Activated CD8-positive, alpha-beta memory T cell treated with anti-CD3 and anti-CD28 coated beads, Interleukin-2, amount 50 U/mL, for 24 hours (primary cell): Measurements from ENCODE around the gene DYNLL1.
A peak's percentile ranks its signal among the peaks of the same experiment; 100 is the strongest.
"Not testable (repeated sequence)": the region's sequence is repeated elsewhere in the genome, so short reads cannot be mapped to it uniquely, and the experiment has no call there.

ENCODE experiments used
- DNase-seq: peaks from one replicate; pipeline ENCODE4 v3.0.0-alpha.2; 2020; ENCODE audit errors: extremely low read depth

DYNLL1 gene

DNA sequence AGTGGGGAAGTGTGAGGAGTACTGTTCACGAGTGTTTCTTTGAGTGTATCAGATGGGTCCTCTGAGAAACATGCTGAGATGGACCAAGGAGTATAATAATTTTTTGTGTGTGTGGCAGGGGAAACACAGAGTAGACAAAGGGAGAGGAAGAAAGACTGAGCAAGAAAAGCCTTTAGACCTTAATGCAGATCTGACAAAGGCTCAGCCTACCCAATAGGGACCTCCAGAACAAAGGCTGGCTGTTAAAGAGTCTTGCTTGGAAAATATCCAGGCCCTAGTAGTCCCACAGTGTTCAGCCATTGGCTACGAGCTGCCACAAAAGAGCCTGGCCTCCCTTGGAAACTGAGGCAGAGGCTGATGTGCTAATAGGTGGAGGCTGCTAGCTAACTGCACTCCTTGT is 19.6 kb downstream of the DYNLL1 start:
- DNase-seq: no peak

DNA sequence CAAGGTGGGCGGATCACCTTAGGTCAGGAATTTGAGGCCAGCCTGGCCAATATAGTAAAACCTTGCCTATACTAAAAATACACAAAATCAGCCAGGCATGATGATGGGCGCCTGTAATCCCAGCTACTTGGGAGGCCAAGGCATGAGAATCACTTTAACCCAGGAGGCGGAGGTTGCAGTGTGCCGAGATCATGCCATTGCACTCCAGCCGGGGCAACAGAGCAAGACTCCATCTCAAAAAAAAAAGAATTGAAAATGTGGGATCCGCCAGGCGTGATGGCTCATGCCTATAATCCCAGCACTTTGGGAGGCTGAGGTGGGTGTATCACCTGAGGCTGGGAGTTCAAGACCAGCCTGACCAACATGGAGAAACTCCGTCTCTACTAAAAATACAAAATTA is 23.4 kb downstream of the DYNLL1 start:
- DNase-seq: not testable (repeated sequence)

DNA sequence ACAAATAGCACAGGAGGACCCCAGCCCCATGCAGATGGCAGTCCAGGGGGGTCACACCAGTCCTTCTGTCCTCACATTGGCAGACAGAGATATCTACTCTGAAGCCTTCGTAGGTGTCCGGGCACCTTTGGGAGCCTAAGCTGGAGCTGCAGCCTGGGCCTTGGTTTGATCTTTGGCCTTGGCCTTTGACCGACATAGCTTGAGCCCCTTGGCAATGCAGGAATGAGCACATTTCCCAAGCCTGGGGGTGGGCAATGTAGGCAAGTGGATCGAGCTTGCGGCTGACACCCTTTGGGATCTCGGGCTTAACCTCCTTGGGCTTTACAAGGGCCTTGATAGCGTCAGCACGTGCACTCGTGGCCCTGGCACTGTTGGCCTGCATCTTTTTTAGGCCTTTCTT is 26.7 kb downstream of the DYNLL1 start:
- no peak for DNase-seq

DNA sequence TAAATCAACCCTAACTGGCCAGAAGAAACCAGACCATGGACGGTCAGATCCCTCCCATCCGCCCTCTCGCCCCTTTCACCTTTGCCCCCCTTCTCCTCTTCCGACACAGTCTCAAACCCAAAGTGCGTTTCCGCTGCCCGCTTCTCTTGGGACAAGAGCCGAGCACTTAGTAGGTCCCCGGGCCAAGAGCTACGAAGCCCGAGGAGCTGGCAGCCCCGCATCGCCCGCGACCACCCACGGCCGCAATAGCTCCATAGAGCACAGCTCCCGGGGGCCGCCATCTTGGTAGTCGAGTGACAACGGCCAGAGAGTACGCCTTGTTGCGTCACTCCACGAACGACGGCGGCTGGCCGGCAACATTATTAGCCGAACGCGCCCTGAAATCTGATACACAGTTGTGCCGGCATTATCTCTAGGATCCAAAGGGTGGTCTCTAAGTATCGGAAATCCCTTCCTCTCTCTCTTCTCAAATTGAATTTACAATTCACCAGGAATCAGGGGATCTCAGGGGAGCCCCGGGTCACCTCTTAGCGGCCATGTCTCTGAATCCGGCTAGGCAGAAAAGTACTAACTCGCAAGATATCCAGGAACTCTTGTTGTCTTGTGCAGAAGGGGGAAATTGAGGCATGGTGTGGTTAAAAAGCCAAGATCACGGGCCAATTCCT is 33.1 kb downstream of the DYNLL1 start, which contains the start of gene COQ5:
Gene COQ5 (minus strand): TSS at position 298 of the 665 bp plus-strand sequence. CDS start 17 bp downstream, at position 281.
- DNase-seq: peak; percentile 69

DNA sequence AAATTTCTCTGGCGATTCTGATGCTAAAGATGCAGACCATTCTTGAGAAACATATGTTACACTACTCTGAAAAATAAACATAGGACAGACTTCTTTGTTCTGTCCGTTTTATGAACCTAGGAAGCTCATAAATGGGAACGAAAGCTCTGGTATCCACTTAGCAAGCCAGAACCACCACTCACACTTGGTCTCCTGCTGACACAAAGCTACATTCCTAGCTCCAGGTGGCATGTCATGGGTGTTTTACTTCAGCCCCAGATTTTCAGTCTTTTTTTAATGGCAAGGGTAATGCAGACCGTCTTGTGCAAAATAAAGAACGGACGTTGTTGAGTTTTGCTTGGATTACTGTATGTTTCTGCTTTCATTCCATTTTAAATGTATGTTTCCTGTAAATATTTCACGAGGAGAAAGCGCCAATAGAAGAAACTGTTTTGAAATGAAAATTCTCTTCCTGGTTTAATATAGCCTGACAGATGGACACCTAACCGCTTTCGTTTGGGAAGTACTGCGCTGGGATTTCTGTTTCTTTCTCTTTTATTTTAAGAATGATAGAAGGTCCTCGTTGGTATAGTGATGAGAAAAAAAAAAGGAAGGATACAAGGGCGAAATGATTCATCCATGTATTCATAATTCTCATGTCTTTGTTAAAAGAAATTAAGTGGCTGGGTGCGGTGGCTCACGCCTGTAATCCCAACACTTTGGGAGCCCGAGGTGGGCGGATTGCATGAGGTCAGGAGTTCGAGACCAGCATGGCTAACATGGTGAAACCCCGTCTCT is 33.9 kb downstream of the DYNLL1 start:
- no peak for DNase-seq

DNA sequence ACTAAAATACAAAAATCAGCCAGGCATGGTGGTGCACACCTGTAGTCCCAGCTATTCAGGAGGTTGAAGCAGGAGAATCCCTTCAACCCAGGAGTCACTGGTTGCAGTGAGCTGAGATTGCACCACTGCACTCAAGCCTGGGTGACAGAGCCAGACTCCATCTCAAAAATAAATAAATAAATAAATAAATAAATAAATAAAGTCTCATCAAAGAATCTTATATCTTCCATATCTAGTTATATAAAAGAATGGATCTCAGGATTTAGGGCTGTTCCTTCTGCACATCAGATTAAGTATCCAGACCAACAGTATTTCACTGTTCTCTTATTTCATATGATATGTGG is 34.5 kb downstream of the DYNLL1 start:
- not testable (repeated sequence) for DNase-seq

DNA sequence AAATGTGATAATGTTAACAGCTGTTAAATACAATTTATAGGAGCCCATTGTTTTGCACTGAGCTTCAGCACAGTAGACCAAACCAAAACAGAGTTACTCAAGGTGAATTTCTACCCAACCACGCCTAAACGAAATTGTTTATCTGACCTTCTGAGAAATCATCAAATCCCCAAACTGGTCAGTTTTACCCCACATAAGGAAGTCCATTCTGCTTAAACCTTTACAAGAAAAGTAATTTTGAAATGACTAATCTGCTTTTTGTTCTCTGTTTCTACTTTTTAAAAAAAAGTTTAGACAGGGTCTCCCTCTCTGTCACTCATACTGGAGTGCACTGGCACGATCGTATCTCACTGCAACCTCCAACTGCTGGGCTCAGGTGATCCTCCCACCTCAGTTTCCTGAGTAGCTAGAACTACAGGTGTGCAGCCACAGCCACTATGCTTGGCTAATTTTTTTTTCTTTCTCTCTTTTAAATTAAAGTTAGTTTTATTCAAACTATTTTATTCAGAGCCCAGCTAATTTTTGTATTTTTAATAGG is 36.9 kb downstream of the DYNLL1 start:
- DNase-seq: no peak

DNA sequence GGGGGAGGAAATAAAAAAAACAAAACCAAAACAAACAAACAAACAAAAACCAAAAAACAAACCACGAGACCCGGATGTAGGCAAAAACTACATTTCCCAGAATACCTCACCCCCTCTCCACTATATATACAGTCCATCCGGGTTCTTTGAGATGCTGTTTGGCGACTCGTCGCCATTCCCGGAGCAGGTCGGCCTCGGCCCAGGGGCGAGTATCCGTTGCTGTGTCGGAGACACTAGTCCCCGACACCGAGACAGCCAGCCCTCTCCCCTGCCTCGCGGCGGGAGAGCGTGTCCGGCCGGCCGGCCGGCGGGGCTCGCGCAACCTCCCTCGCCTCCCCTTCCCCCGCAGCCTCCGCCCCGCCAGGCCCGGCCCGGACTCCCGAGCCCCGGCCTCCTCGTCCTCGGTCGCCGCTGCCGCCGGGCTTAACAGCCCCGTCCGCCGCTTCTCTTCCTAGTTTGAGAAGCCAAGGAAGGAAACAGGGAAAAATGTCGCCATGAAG is 38.3 kb downstream of the DYNLL1 start, which contains the start of gene RNF10:
Gene RNF10 (plus strand): TSS at position 154 of the 500 bp plus-strand sequence. CDS start 456 bp downstream, outside the sequence.
- no peak for DNase-seq

DNA sequence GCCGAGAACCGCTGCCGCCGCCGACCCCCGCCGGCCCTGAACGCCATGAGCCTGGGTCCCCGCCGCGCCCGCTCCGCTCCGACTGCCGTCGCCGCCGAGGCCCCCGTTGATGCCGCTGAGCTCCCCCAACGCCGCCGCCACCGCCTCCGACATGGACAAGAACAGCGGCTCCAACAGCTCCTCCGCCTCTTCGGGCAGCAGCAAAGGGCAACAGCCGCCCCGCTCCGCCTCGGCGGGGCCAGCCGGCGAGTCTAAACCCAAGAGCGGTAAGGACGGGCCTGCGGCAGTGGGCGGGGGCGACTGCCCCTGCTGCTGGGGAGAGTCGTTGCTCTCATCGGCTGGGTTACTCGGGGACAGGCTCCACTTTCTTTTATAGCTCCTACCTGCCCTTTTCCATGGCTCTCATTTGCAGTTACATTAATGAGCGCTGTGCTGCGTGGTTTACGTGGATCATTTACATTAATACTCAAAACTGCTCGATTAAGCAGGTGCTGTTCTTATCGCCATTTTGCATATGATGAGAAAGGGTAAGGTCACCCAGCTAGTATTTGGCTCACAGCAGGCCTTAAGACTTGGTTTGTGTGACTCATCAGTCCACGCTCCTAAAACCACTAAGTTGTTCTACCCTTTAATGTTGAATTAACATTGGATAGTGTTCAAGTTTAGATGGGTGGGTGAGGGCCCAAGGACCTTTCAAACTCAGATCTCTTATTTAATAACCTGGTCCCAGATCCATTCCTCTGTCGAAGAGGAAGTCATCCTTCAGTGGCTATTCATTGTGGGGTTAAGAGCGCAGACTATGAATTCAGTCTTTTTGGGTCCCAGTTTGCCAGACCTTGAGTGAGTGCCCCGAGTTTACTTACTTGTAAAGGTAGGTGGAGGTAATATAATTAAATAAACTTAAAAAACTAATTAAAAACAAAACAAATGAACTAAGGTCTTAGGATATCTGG is 39.1 kb downstream of the DYNLL1 start:
- no peak for DNase-seq

DNA sequence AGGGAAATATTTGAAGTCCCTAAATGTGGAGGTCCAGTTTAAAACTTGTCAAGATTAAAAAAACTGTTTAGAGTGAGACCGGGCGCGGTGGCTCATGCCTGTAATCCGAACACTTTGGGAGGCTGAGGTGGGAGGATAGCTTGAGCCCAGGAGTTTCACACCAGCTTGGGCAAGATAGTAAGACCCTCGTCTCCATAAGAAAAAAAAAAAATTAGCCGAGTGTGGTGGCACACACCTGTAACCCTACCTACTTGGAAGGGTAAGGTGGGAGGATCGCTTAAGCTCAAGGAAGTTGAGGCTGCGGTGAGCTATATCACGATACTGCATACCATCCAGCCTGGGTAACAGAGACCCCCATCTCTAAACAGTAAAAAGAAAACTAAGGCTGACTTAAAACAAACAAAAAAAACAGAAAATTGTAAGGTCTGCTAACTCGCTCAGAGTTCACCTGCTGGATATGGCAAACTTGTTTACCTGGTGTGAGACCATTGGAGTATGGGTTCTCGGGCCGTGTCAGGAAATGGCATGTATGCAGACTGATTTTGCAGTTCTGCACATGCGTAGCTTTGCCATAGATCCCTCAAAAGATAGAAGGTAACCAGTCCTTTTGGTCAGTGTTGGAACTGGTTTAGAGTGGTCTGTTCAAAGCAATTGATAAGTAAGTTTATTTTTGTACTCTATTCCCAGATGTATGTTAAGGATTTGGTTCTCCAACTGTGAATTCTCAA is 40.3 kb downstream of the DYNLL1 start:
- DNase-seq: no peak

DNA sequence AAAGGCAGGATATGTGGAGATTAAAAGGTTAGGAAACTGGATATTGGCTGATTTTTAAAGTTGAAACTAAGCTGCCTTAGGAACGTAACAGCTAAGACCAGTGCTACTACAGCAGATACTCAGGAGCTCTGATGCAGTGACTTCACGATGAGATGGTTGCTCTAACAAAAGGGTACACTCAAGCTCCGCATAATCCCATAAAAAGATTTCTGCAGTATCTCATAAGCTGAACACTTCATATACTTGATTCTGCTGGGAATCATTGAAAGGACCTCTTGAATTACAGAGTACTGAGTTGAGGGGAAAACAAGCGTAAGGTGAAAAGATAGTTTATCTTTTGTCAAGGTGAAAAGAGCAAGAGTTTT is 41.9 kb downstream of the DYNLL1 start:
- DNase-seq: no peak

DNA sequence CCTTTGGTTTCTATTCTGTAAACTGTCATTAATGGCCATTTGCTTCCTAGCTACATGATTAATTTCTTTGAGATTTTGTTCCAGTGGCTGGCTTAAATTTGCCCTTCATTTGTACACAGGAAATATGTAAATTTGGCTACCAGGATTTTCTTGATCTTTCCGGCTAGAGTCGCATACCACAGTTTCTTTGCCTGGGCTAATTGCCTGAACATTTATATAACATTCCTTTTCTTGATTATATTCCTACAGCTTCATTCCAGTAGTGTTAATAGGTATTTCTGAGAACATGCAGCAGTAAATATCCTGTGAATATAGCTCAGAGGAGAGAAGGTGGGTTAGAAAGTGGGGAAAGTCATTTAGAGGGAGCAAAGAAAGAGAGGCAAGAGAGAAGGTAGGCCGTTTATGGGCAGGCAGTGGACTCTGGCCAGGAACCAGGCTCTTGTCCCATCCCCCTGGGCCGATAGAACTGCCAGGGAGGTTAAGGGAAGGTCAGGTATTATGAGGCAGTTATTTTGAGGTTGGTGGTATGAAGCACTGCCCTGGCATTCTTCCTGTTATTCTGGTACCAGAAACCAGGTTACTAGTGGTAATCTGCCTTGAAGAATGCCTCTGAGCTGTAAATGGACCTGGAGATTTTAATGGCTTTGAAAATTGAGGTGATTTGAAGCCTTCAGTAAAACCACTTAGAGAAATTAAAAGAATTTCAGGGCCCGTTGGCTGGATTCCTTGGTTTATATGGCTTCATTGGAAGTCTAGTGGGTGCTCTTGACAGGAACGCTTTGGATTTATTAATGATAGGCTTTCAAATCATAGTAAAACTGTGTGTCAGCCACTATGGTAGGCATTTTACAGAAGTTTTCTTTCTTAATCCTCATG is 42.6 kb downstream of the DYNLL1 start:
- no peak for DNase-seq

DNA sequence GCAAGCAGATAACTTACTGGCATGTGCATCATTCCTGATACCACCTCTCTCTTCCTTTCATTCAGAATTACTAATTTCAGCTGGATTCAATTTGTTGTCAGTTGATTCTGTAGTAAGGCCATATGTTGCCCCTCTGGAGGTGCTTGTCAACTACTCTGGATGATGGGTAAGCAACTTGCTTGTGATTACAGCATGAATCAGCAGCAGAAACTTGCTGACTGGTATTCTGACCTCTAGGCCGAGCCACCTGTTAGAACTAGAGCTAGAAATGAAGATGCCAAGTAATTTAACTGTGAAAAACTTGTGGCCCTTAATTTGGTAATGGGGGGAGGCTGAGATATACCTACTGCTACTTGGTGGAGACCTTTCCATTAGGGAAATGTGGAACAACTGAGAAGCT is 43.4 kb downstream of the DYNLL1 start:
- no peak for DNase-seq

DNA sequence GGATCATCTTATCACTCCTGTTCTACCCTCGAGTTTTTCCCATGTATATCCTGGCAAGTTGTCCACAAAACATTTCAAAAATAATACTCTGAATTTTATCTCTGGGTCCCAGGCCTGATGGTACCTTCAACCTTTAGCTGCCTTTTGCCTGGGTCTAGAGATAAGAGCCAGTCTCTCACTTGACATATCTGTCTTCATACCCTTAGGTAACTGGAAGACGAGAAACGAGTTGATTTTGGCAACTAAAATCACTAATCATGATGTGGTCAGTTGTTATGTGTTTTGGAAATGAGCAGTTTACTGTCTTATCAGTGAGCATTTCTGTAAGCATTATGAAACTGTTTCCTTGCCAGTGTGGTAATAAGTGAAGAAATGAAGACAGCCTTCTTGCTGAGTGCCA is 44.5 kb downstream of the DYNLL1 start:
- DNase-seq: no peak

DNA sequence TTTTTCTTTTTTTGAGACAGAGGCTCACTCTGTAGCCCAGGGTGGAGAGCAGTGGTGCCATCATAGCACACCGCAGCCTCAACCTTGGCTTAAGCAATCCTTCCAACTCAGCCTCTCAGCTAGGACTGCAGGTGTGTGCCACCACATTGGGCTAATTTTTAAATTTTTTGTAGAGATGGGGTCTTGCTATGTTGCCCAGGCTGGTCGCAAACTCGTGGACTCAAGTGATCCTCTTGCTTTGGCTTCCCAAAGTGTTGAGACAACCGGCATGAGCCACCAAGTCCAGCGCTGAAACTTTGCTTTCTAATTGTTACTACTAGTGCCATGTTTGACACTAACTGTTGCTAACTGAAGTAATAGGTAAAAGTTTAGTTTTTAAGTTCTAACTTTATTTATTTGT is 46.3 kb downstream of the DYNLL1 start:
- DNase-seq: no peak

DNA sequence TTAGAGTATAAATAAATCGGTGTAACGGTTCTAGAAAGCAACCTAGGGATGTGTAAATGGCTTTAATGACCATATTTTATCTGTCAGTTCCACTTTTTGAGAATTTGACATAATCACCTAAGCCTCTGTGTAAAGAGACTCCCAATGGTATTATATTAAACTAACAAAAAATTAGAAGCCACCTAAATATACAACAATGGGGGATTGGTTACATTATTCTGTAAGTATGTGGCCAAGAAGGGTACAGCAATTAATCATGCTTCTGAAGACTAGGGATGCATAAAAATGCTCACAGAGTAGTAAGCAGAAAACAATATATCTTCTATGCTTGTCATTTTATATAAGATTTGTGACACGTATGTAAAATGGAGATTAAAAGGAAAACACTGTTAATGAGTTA is 48.8 kb downstream of the DYNLL1 start:
- no peak for DNase-seq

DNA sequence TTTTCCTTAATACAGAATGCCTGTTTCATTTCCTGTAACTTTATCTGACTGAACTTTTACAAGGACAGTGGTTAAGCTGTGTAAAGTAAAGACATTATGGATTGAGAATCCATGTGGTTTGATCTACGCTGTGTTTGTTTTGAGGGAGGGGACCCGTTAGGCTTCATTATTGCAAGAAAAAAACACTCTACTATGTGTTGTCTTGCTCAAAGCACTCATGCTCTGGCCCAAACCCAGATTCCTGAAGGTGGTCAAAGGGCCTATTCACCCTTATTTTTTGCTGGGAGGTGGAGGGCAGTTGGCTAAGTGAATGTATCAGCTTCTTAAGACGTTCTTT is 50.1 kb downstream of the DYNLL1 start:
- no peak for DNase-seq
